OCI-LY7 (cell line): Measurements from ENCODE around the gene PKDCC. TPM values are rescaled to one million over a fixed set of nuclear protein-coding genes. Genes with fewer than 3 reads are reported as not detected.

Source experiments
- BruUV-seq: library from RNA; stranded (reverse); fragments of 400-500 nt; replicated peaks from 2 replicates; lab custom pipeline; 2021; lab: Mats Ljungman, UMichigan
- CTCF ChIA-PET: fragments of 300-600 bp; sonication (Branson Sonifier 250); formaldehyde crosslinking; loops from one replicate; lab custom pipeline; 2022; ENCODE audit warnings: antibody characterized with exemption; ENCODE audit not compliant: unreplicated experiment; lab: Charles Lee
- POLR2A ChIA-PET: fragments of 300-600 bp; sonication (Branson Sonifier 250); formaldehyde crosslinking; loops from one replicate; lab custom pipeline; 2022; ENCODE audit warnings: antibody characterized with exemption; lab: Charles Lee
- DNase-seq: peaks from one replicate; pipeline ENCODE4 v3.0.0-alpha.2; 2015; ENCODE audit warnings: low spot score
- H2AFZ ChIP-seq: fragments of 200-600 bp; sonication (generic), shearing (Covaris generic); 2 replicates; pipeline ENCODE4 v1.6.1; 2014; ENCODE audit warnings: mild to moderate bottlenecking, antibody characterized with exemption, low read length, moderate library complexity
- H3K27ac ChIP-seq: fragments of 200-600 bp; sonication (generic); 2 replicates; pipeline ENCODE4 v1.5.1; 2014; ENCODE audit warnings: mixed run types, low read depth, mild to moderate bottlenecking, moderate library complexity, low read length, inconsistent platforms; ENCODE audit not compliant: poor library complexity, severe bottlenecking
- H3K36me3 ChIP-seq: fragments of 200-600 bp; sonication (generic); 2 replicates; pipeline ENCODE4 v1.6.1; 2014; ENCODE audit warnings: mild to moderate bottlenecking, antibody characterized with exemption, low read length, moderate library complexity, mixed read lengths; ENCODE audit not compliant: insufficient read depth
- H3K4me1 ChIP-seq: fragments of 200-600 bp; sonication (generic); 2 replicates; pipeline ENCODE4 v1.5.1; 2014; ENCODE audit warnings: mild to moderate bottlenecking, low read length; ENCODE audit not compliant: insufficient read depth, poor library complexity, severe bottlenecking
- H3K4me2 ChIP-seq: fragments of 200-600 bp; sonication (generic); 2 replicates; pipeline ENCODE4 v1.6.1; 2014; ENCODE audit warnings: mild to moderate bottlenecking, low read length
- H3K4me3 ChIP-seq: fragments of 200-600 bp; sonication (generic); 2 replicates; pipeline ENCODE4 v1.5.1; 2014; ENCODE audit warnings: mild to moderate bottlenecking, low read depth, low read length; ENCODE audit not compliant: poor library complexity, severe bottlenecking
- H3K79me2 ChIP-seq: fragments of 200-600 bp; sonication (generic); 2 replicates; pipeline ENCODE4 v1.6.1; 2016; ENCODE audit warnings: low read depth, mild to moderate bottlenecking, low read length, moderate library complexity, mixed read lengths; ENCODE audit not compliant: insufficient read depth
- H3K9me2 ChIP-seq: fragments of 200-600 bp; sonication (generic); 2 replicates; pipeline ENCODE4 v1.6.1; 2016; ENCODE audit warnings: mild to moderate bottlenecking, low read length, mixed read lengths; ENCODE audit not compliant: insufficient read depth
- H3K9me3 ChIP-seq: fragments of 200-600 bp; sonication (generic); 2 replicates; pipeline ENCODE4 v1.6.1; 2014; ENCODE audit warnings: mild to moderate bottlenecking, mixed run types, low read length, mixed read lengths
- H4K20me1 ChIP-seq: fragments of 200-600 bp; sonication (generic); 2 replicates; pipeline ENCODE4 v1.6.1; 2014; ENCODE audit warnings: mild to moderate bottlenecking, antibody characterized with exemption, low read length, moderate library complexity, mixed read lengths; ENCODE audit not compliant: insufficient read depth
- CTCF ChIP-seq: fragments of 200-600 bp; sonication (generic); conservative IDR thresholded peaks from 2 replicates; pipeline ENCODE4 v1.5.1; 2014; ENCODE audit warnings: mild to moderate bottlenecking, antibody characterized with exemption, low read length, moderate library complexity, mixed read lengths
- EZH2phosphoT487 ChIP-seq: fragments of 200-600 bp; sonication (generic); IDR thresholded peaks from 2 replicates; pipeline ENCODE4 v1.6.1; 2018; ENCODE audit warnings: low read depth, borderline replicate concordance, mild to moderate bottlenecking, mixed run types, antibody characterized with exemption, low read length, moderate library complexity, mixed read lengths
- intact Hi-C: fragments of 100-400 bp; cut with micrococcal nuclease; formaldehyde crosslinking; loops from one replicate; pipeline ENCODE4 v1.10.0; 2022; ENCODE audit not compliant: unreplicated experiment
- total RNA-seq, 2 experiments: library from RNA; depleted of rRNA in 1 of 2; stranded (reverse); fragments of >200 nt in 1 of 2; shearing (Covaris generic) in 1 of 2; gene quantifications; 2 replicates each; pipeline ENCODE4 v1.2.3, GENCODE V29; 2014 to 2022

Gene PKDCC
- total RNA-seq, 2 experiments from 2014 or later: not detected

- Histone ChIP-seq H3K9me2 (no peaks in the 10 kb centered on the region), H3K79me2 (no peaks in the 10 kb centered on the region), H2AFZ (no peak overlapping the region), H3K4me2 (no peak overlapping the region), H4K20me1 (no peaks in the 10 kb centered on the region), H3K36me3 (no peaks in the 10 kb centered on the region), H3K27ac (no peak overlapping the region), H3K9me3 (no peaks in the 10 kb centered on the region), H3K4me1 (no peaks in the 10 kb centered on the region), H3K4me3 (no peak overlapping the region)
- TF ChIP-seq EZH2phosphoT487 (no peak), CTCF (no peak)
- CTCF ChIA-PET: interaction anchor here (0.5 kb wide), 1 partner anchor 488 kb away, joined by 3 read pairs; no protein-coding TSS in a partner anchor
- POLR2A ChIA-PET: interaction anchor here (0.6 kb wide), 1 partner anchor 27 kb away, joined by 3 read pairs; no protein-coding TSS in a partner anchor
- no TSS peak for BruUV-seq
- DNase-seq: no peak
- intact Hi-C loops: no loop called here
Measured at GRCh38 chr2:42029171-42029570, 18.6 kb upstream of the PKDCC start.

DNA sequence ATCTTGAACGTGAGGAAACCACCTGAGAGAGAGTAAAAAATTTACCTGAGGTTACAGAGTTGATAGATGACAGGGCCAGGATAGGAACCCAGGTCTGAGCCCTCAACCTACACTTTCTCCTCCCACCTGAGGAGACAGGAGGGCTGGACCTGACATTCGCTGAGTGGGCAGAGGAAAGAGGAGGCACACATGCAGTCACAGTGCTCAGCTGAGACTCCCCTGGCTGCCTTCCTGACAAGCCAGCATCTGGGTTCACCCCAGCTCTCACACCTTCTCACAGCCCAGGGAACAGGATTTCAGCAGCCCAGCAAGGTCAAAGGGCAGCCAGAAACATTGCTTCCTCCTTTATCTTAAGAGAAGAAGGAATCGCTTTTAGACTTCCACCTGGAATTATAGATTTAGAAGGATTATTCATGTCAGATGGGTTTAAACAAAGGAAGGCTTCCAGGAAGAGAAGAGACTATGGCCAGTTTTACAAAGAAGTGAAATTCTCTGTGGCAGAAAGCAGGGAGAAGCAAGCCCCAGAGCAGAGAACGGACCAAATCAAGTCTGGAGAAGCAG, 18.1 kb upstream of the PKDCC start:
- TF ChIP-seq CTCF (no peak), EZH2phosphoT487 (no peak)

DNA sequence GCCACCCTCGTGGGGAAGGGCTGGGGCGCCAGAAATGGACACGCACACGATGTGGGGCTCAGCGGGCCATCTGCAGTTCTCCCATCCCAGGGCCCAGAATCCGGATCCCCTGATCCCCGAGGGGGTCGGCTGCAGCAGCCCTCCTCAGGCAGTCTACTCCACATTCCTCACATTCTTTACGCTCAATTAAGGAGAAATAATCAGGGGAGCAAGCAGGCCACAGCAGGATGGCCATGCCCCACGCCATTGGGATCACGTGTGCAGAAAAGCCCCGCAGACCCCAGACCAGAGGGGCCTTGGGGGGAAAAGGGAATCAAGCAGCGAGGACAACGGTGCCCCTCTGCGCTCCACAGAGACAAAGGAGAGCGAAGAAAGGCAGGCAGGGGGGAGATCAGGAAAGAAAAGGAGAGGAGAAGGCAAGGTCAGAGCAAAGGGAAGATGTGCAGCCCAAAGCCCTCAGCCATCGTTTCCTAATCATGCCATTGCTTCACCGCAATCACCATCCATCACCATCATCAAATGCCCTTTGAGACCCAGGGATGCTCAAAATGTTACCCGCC, 17.5 kb upstream of the PKDCC start:
- no peaks in the 10 kb centered on the region for H3K9me2 ChIP-seq
- DNase-seq: no peak
- H3K9me3 ChIP-seq: no peaks in the 10 kb centered on the region
- no peak overlapping the region for H3K4me3 ChIP-seq
- no peaks in the 10 kb centered on the region for H3K36me3 ChIP-seq
- POLR2A ChIA-PET: interaction anchor here (0.9 kb wide), 1 partner anchor 331 kb away, joined by 3 read pairs; the partner anchor contains the start of gene COX7A2L
- no peak for TF ChIP-seq CTCF
- TF ChIP-seq EZH2phosphoT487: no peak
- H3K79me2 ChIP-seq: no peaks in the 10 kb centered on the region
- CTCF ChIA-PET: no interaction called here
- no TSS peak for BruUV-seq
- H3K4me1 ChIP-seq: no peaks in the 10 kb centered on the region
- intact Hi-C loops: no loop called here
- no peak overlapping the region for H3K27ac ChIP-seq
- no peak overlapping the region for H3K4me2 ChIP-seq
- H4K20me1 ChIP-seq: no peaks in the 10 kb centered on the region
- H2AFZ ChIP-seq: no peak overlapping the region

More for the DNA sequence above, 18.1 kb upstream of the PKDCC start:
- BruUV-seq: no TSS peak
- CTCF ChIA-PET: no interaction called here
- Histone ChIP-seq H2AFZ (no peak overlapping the region), H4K20me1 (no peaks in the 10 kb centered on the region), H3K27ac (no peak overlapping the region), H3K4me1 (no peaks in the 10 kb centered on the region), H3K9me3 (no peaks in the 10 kb centered on the region), H3K36me3 (no peaks in the 10 kb centered on the region), H3K79me2 (no peaks in the 10 kb centered on the region), H3K9me2 (no peaks in the 10 kb centered on the region), H3K4me3 (no peak overlapping the region), H3K4me2 (no peak overlapping the region)
- intact Hi-C loops: no loop called here
- POLR2A ChIA-PET: no interaction called here
- no peak for DNase-seq
